DND-41 (cell line): ENCODE measurements around the gene SEL1L2.

Experiments
- EZH2 ChIP-seq: IDR thresholded peaks from 3 replicates; pipeline ENCODE4 v1.6.1; 2012; ENCODE audit warnings: borderline replicate concordance, low read depth, mild to moderate bottlenecking, moderate library complexity, low read length, inconsistent platforms; ENCODE audit not compliant: severe bottlenecking
- TF ChIP-seq, protein P1 (sequence below): IDR thresholded peaks from 2 replicates; pipeline ENCODE4 v1.5.1; 2012; ENCODE audit warnings: borderline replicate concordance, low read length, moderate library complexity, mild to moderate bottlenecking; ENCODE audit not compliant: poor library complexity, severe bottlenecking; ENCODE audit errors: extremely low read depth

DNA sequence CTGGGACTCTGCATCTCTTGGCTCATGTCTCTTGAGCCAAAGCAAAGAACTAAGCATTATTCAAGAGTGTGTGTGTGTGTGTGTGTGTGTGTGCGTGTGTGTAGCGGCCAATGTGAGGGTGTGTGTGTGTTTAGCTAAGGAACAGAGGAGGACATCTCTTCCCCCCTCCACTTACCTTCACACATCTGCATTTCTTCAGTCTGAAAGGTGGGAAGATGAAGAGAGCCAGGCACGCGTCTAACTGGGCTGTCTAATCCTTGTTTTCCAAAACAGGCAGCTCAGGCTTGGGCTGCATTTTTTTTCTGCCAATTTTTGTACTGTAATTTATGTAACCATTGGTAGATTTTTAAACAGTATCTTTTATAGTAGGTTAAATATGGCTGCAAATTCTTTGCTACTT is 146.1 kb downstream of the SEL1L2 start:
- TF ChIP-seq, protein P1, sequence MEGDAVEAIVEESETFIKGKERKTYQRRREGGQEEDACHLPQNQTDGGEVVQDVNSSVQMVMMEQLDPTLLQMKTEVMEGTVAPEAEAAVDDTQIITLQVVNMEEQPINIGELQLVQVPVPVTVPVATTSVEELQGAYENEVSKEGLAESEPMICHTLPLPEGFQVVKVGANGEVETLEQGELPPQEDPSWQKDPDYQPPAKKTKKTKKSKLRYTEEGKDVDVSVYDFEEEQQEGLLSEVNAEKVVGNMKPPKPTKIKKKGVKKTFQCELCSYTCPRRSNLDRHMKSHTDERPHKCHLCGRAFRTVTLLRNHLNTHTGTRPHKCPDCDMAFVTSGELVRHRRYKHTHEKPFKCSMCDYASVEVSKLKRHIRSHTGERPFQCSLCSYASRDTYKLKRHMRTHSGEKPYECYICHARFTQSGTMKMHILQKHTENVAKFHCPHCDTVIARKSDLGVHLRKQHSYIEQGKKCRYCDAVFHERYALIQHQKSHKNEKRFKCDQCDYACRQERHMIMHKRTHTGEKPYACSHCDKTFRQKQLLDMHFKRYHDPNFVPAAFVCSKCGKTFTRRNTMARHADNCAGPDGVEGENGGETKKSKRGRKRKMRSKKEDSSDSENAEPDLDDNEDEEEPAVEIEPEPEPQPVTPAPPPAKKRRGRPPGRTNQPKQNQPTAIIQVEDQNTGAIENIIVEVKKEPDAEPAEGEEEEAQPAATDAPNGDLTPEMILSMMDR: no peak
- no peak for TF ChIP-seq EZH2
